Retinal pigment epithelial cell (primary cell): ENCODE data around the gene RASSF5.

Experiments
- DNase-seq: peaks from one replicate; pipeline ENCODE4 v3.0.0-alpha.2; 2010; ENCODE audit warnings: low read depth
- H3K4me3 ChIP-seq: 2 replicates; pipeline ENCODE4 v1.5.1; 2011; ENCODE audit warnings: mild to moderate bottlenecking, low read length, control low read depth, moderate library complexity
- TF ChIP-seq, protein P1 (sequence below): conservative IDR thresholded peaks from 2 replicates; pipeline ENCODE4 v1.5.1; 2011; ENCODE audit warnings: low read depth, low read length, control low read depth, inconsistent platforms

RASSF5 gene

DNA sequence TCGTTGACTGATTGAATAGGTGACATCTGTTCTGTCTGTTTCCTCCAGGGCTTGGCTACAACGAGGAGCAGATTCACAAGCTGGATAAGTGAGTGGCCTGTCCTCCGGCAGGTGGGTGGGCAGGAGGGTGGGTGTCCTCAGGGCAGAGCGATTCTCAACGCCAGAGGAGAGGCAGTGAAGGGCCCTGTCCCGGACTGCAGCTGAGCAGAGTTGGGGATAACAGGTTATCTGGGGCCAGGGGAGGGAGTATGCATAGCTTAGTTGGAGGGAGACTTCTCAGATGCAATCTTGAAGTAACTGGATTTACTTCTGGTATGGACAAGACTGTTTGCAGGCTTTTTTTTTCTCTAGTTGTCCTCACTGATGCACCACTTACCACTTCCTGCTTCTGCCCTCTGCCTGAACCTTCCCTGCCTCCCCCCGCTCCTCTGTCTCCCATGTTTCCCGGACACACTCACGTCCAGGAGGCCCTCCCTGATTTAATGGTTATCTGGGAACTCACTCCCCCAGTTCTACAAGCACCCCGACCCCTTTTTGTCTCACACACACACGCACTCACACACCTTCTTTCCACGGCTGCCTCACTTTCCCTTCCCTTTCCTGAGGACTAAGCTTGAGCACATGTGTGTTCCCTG, 16.4 kb upstream of the RASSF5 start:
- TF ChIP-seq, protein P1, sequence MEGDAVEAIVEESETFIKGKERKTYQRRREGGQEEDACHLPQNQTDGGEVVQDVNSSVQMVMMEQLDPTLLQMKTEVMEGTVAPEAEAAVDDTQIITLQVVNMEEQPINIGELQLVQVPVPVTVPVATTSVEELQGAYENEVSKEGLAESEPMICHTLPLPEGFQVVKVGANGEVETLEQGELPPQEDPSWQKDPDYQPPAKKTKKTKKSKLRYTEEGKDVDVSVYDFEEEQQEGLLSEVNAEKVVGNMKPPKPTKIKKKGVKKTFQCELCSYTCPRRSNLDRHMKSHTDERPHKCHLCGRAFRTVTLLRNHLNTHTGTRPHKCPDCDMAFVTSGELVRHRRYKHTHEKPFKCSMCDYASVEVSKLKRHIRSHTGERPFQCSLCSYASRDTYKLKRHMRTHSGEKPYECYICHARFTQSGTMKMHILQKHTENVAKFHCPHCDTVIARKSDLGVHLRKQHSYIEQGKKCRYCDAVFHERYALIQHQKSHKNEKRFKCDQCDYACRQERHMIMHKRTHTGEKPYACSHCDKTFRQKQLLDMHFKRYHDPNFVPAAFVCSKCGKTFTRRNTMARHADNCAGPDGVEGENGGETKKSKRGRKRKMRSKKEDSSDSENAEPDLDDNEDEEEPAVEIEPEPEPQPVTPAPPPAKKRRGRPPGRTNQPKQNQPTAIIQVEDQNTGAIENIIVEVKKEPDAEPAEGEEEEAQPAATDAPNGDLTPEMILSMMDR = no peak
- H3K4me3 ChIP-seq = no peak overlapping the region
- DNase-seq = no peak

DNA sequence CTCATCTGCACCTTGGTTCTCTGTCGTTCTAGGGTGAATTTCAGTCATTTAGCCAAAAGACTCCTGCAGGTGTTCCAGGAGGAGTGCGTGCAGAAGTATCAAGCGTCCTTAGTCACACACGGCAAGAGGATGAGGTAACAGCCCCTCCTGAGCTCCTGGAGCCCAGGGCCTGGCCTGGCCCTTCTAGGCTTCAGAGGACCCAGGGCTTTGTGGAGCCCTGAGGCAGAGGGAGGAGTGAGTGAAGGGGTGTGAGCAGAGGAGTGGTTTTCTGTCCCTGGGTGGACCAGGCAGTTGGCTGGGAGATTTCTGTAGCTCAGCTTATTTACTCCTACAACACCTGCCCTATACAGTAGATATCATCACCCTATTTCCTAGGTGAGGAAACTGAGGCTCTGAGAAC, 15.7 kb upstream of the RASSF5 start:
- H3K4me3 ChIP-seq = no peak overlapping the region
- no peak for DNase-seq
- TF ChIP-seq, protein P1 = no peak

GRCh38 chr1:206492589-206492988, 14.7 kb upstream of the RASSF5 start:
- TF ChIP-seq, protein P1 = no peak
- no peak overlapping the region for H3K4me3 ChIP-seq
- no peak for DNase-seq

GRCh38 chr1:206493279-206493678, 14.1 kb upstream of the RASSF5 start:
- TF ChIP-seq, protein P1 = no peak
- no peak overlapping the region for H3K4me3 ChIP-seq
- no peak for DNase-seq

- H3K4me3 ChIP-seq = no peak overlapping the region
- TF ChIP-seq, protein P1 = no peak
- DNase-seq = no peak
These were observed 12.3 kb upstream of the RASSF5 start for GRCh38 chr1:206495011-206495461.

DNA sequence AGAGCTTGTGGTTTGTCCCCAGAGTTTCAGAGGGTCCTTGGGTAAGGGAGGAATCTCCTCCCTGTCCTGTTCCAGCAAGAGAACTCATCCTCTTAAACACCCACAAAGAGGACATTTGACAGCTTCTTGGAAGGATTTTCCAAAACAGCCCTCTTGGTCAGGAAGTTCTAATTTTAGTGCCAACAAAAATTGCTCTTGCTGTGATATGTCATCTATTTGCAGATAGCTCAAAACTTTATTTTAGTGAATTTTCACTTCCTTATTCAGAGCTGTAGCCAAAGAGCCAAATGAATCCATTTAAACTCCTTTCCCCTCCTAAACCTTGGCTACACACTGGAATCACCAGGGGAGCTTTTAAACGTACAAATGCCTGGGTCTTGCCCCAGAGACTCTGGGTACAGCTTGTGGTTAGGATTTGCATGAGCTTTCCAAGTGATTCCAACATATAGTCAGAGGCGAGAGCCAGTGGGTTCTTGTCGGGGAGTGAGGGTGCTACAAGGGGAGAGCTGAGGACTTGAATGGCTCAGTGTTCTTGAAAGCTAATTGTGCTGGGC, 11.8 kb upstream of the RASSF5 start:
- no peak for DNase-seq
- TF ChIP-seq, protein P1 = no peak
- no peak overlapping the region for H3K4me3 ChIP-seq

- TF ChIP-seq, protein P1 = no peak
- no peak overlapping the region for H3K4me3 ChIP-seq
- no peak for DNase-seq
These were observed 11.1 kb upstream of the RASSF5 start for GRCh38 chr1:206496131-206496793.
